GM19193 (cell line): ENCODE measurements around the gene TCEAL2.
"Not testable (repeated sequence)": the region's sequence is repeated elsewhere in the genome, so short reads cannot be mapped to it uniquely, and the experiment has no call there.

ENCODE experiments used
- POLR2A ChIP-seq: IDR thresholded peaks from 4 replicates; pipeline ENCODE4 v1.6.1; 2011; ENCODE audit not compliant: insufficient read depth, insufficient read length; ENCODE audit errors: extremely low read depth

The TCEAL2 gene

GRCh38 chrX:102125436-102125835 is at the start of gene TCEAL2:
Gene TCEAL2, plus strand, starts transcription at chrX:102125679. Its CDS starts 1,152 bp downstream, at chrX:102126831.
- not testable (repeated sequence) for TF ChIP-seq POLR2A

DNA sequence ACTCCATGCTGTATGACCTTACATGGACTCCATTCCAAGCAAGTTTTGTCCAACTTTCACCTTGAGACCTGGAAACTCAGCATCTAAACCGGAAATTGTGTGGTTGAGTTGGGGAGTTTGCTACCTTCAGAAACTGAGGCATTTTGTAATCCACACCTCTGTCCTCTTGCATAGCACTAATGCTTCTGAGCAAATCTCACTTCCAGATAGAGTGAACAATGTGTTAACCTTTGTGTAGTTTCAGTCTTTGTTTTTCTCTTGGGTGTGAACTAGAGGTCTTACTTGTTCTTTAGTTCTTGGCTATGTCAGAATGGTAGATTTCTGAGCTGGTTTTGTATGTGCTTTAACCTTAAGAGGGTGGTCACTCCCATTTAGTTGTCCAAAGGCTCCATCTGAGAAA is 48.1 kb upstream of the TCEAL2 start:
- no peak for TF ChIP-seq POLR2A

GRCh38 chrX:102085706-102086105 is 39.8 kb upstream of the TCEAL2 start:
- TF ChIP-seq POLR2A = no peak

- TF ChIP-seq POLR2A = no peak
Observed at GRCh38 chrX:102113367-102113766, 12.1 kb upstream of the TCEAL2 start.

DNA sequence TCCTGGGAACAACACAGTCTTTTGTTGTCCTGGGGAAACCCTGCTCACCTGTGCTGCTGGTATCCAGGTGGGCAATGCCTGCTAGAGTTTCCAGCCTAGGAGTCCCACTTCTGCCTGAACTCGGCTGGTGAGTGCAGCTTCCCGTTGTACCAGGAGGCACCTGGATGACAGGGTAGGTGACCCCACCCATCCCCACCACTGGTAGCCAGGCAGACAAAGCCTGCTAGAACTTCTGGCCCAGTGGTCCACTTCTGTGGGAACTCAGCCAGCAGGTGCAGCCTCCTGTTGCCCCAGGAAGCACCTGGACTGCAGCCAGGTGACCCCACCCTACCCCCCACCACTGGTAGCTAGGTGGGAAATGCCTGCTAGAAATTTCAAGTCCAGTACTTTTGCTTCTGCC is 9.7 kb upstream of the TCEAL2 start:
- TF ChIP-seq POLR2A = no peak

DNA sequence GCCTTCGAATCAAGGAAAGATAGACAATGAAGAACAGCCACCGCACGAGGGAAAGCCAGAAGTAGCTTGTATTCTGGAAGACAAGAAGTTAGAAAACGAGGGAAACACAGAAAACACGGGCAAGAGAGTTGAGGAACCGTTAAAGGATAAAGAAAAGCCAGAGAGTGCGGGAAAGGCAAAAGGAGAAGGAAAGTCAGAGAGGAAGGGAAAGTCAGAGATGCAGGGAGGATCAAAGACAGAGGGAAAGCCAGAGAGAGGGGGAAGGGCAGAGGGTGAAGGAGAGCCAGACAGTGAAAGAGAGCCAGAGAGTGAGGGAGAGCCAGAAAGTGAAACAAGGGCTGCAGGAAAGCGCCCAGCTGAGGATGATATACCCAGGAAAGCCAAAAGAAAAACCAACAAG is 1.4 kb downstream of the TCEAL2 start:
- TF ChIP-seq POLR2A = no peak

GRCh38 chrX:102129473-102129872 is 4.0 kb downstream of the TCEAL2 start:
- no peak for TF ChIP-seq POLR2A

GRCh38 chrX:102138064-102138463 is 12.6 kb downstream of the TCEAL2 start:
- TF ChIP-seq POLR2A = no peak

DNA sequence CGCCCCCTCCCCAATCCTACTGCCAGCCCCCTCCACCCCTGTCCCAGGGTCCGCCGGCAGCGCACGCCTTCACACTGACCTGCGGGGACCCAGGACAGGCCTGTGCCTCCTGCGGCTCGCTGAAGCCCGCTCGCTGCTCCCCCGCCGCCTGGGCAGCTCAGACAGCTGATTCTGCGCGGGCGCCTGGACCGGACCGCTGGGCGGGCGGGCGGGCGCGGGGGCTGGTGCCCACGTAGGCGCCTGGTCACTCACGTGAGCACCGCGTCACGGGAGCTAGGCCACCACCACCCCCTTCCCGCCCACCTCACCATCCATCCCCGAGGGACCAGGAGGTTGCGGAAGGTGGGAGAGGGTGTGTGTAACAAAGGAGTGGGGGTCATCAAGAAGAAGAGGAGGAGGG is 16.8 kb downstream of the TCEAL2 start, which contains the start of gene TCEAL6:
TCEAL6 (minus strand) TSS at position 208 of the 400 bp plus-strand sequence.
- not testable (repeated sequence) for TF ChIP-seq POLR2A

GRCh38 chrX:102154218-102154860 is 28.9 kb downstream of the TCEAL2 start:
- TF ChIP-seq POLR2A = no peak

- TF ChIP-seq POLR2A = no peak
Observed at GRCh38 chrX:102154900-102155805, 29.7 kb downstream of the TCEAL2 start.

DNA sequence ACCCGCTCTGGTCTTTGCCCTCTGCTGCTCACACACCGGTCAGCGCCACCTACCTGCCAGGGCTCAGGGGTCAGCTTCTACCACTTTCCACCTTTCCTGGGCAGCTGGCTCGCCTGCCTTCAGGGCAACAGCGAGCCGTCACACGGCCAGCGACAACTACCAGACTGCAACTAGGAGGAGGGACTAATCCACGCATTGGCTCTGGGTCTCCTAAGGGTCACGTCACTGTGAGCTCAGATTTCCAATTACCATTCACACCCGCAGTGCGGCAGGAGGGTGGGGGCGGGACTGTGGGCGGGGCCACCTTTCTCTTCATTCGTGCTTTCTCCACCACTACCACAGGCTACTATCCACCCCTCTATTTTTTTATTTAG is 30.3 kb downstream of the TCEAL2 start, which contains the start of gene BEX5:
BEX5 (minus strand) TSS at position 172 of the 374 bp plus-strand sequence. CDS start 1,712 bp downstream, outside the sequence.
- TF ChIP-seq POLR2A = no peak
